Sigmoid colon (tissue), 4 donors: Measurements from ENCODE around the gene SRRM4.

ENCODE experiments used
- POLR2AphosphoS5 ChIP-seq, 4 donors: sonication (generic); formaldehyde crosslinking; IDR thresholded peaks; one replicate each; pipeline ENCODE4 v1.6.1; 2017; ENCODE audit warnings: antibody characterized with exemption in 4 of 4
- TF ChIP-seq, protein P1 (sequence below), 4 experiments: fragments of 450-650 bp in 3 of 4; fragments of 200-600 bp in 1 of 4; IDR thresholded peaks; one replicate each; pipeline ENCODE4 v1.5.1; 2016 to 2019; ENCODE audit warnings: antibody characterized with exemption in 4 of 4, mild to moderate bottlenecking in 3 of 4, moderate library complexity in 2 of 4

DNA sequence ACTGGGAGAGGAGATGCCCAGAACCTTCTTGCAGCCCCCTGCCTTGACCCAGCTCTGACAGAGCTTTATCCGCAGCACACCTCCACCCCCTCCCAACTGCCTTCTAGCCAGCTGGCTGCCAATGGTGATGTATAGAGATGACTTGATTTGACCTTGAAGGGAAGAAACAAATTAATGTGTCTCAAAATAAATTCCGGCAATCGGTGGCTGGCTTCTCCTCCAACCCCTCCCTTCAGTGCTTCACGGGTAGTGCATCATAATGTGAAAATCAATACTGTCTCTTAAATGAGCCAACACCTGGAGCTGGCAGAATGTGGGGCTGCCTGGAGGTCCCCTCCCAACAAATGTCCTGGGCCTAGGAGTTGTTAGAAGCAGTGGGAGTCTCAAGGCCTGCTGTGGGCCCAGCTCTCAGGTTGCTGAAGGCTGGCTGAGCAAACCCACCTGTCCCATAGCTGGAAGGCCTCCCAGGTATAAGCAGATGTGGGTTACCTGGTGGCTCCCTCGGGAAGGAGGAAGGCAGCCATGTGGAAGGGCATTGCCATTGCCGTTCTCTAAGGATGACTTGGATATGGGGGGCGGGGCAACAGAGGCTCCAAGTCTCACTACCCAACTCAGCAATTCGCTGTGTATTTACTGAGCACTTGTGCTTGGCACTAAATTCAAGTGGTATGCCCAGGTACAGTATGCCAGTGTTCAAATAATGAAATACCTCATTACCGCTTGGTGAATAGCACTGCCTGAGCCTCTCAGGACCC lies 220.6 kb downstream of the SRRM4 start:
- TF ChIP-seq, protein P1, sequence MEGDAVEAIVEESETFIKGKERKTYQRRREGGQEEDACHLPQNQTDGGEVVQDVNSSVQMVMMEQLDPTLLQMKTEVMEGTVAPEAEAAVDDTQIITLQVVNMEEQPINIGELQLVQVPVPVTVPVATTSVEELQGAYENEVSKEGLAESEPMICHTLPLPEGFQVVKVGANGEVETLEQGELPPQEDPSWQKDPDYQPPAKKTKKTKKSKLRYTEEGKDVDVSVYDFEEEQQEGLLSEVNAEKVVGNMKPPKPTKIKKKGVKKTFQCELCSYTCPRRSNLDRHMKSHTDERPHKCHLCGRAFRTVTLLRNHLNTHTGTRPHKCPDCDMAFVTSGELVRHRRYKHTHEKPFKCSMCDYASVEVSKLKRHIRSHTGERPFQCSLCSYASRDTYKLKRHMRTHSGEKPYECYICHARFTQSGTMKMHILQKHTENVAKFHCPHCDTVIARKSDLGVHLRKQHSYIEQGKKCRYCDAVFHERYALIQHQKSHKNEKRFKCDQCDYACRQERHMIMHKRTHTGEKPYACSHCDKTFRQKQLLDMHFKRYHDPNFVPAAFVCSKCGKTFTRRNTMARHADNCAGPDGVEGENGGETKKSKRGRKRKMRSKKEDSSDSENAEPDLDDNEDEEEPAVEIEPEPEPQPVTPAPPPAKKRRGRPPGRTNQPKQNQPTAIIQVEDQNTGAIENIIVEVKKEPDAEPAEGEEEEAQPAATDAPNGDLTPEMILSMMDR (IDR thresholded peaks at IDR 0.05): no peak
- TF ChIP-seq POLR2AphosphoS5 (IDR thresholded peaks at IDR 0.05): no peak
